Activated T-helper 2 cell treated with anti-CD3 and anti-CD28 coated beads, Interferon-gamma antibody, Interleukin-2, Interleukin-4, amounts not matched to agents 10 μg/mL and 5 μg/mL and 100 μg/mL, durations not matched to agents 14 hours and 24 hours and 36 hours (primary cell): Measurements from ENCODE around the gene GATAD1. TPM values are rescaled to one million over a fixed set of nuclear protein-coding genes. Genes with fewer than 3 reads are reported as not detected.
"Not testable (repeated sequence)": the region's sequence is repeated elsewhere in the genome, so short reads cannot be mapped to it uniquely, and the experiment has no call there.

Source experiments
- DNase-seq: peaks from one replicate; pipeline ENCODE4 v3.0.0; 2021; ENCODE audit warnings: low spot score
- H3K27ac Mint-ChIP-seq: one replicate; pipeline ENCODE4 v1.8.0; 2021; ENCODE audit warnings: mixed read lengths
- H3K27me3 Mint-ChIP-seq: one replicate; pipeline ENCODE4 v1.8.0; 2021; ENCODE audit warnings: low read depth, mixed read lengths
- H3K36me3 Mint-ChIP-seq: one replicate; pipeline ENCODE4 v1.8.0; 2021; ENCODE audit warnings: low read depth, mixed read lengths
- H3K4me1 Mint-ChIP-seq: one replicate; pipeline ENCODE4 v1.8.0; 2021; ENCODE audit warnings: low read depth, mixed read lengths
- H3K4me3 Mint-ChIP-seq: one replicate; pipeline ENCODE4 v1.8.0; 2021; ENCODE audit warnings: low read depth, mild to moderate bottlenecking, moderate library complexity, mixed read lengths
- H3K9me3 Mint-ChIP-seq: one replicate; pipeline ENCODE4 v1.8.0; 2021; ENCODE audit warnings: mixed read lengths
- intact Hi-C: fragments of 100-400 bp; cut with micrococcal nuclease; formaldehyde crosslinking; loops from one replicate; pipeline ENCODE4 v1.15.1; 2023
- total RNA-seq: library from RNA; stranded (reverse); gene quantifications from 2 replicates; pipeline ENCODE4 v1.2.3, GENCODE V29; 2022

The GATAD1 gene
- total RNA-seq, 1 donor from 2014 or later: 25.1 TPM

- DNase-seq, H3K9me3 Mint-ChIP-seq, H3K27me3 Mint-ChIP-seq, H3K4me1 Mint-ChIP-seq, H3K27ac Mint-ChIP-seq, intact Hi-C loops, H3K36me3 Mint-ChIP-seq, H3K4me3 Mint-ChIP-seq: not testable (repeated sequence)
Observed at GRCh38 chr7:92475851-92476590, 28.7 kb downstream of the GATAD1 start.

- DNase-seq, H3K36me3 Mint-ChIP-seq, H3K27ac Mint-ChIP-seq, H3K4me1 Mint-ChIP-seq, H3K4me3 Mint-ChIP-seq, intact Hi-C loops, H3K27me3 Mint-ChIP-seq, H3K9me3 Mint-ChIP-seq: not testable (repeated sequence)
Observed at GRCh38 chr7:92477681-92478080, 30.4 kb downstream of the GATAD1 start, which contains the start of gene ERVW-1. Gene ERVW-1, minus strand, starts transcription at chr7:92477946. Its CDS starts 7,565 bp downstream, at chr7:92470381.

GRCh38 chr7:92478095-92478494 lies 30.8 kb downstream of the GATAD1 start:
- Mint-ChIP-seq H3K27me3 (no peaks in the 10 kb centered on the region), H3K4me1 (no peaks in the 10 kb centered on the region), H3K4me3 (no peak overlapping the region), H3K36me3 (no peaks in the 10 kb centered on the region), H3K27ac (no peak overlapping the region), H3K9me3 (no peaks in the 10 kb centered on the region)
- no peak for DNase-seq
- intact Hi-C loops: no loop called here

- no peak for DNase-seq
- no peaks in the 10 kb centered on the region for H3K4me1 Mint-ChIP-seq
- H3K27ac Mint-ChIP-seq: no peak overlapping the region
- H3K36me3 Mint-ChIP-seq: no peaks in the 10 kb centered on the region
- H3K4me3 Mint-ChIP-seq: no peak overlapping the region
- no peaks in the 10 kb centered on the region for H3K9me3 Mint-ChIP-seq
- no peaks in the 10 kb centered on the region for H3K27me3 Mint-ChIP-seq
- intact Hi-C loops: no loop called here
Observed at GRCh38 chr7:92478711-92479110, 31.4 kb downstream of the GATAD1 start.

- H3K27me3 Mint-ChIP-seq, intact Hi-C loops, H3K36me3 Mint-ChIP-seq, H3K4me1 Mint-ChIP-seq, H3K9me3 Mint-ChIP-seq, H3K27ac Mint-ChIP-seq, DNase-seq, H3K4me3 Mint-ChIP-seq: not testable (repeated sequence)
Observed at GRCh38 chr7:92479146-92479545, 31.9 kb downstream of the GATAD1 start.

GRCh38 chr7:92483624-92484023 lies 36.3 kb downstream of the GATAD1 start:
- intact Hi-C loops: not testable (repeated sequence)

GRCh38 chr7:92484226-92484625 lies 36.9 kb downstream of the GATAD1 start:
- H3K27ac Mint-ChIP-seq, H3K4me3 Mint-ChIP-seq, H3K9me3 Mint-ChIP-seq, H3K4me1 Mint-ChIP-seq, H3K27me3 Mint-ChIP-seq, intact Hi-C loops, DNase-seq: not testable (repeated sequence)
- peaks cover 11% of the 10 kb centered on the region for H3K36me3 Mint-ChIP-seq

More at GRCh38 chr7:92483624-92484023, 36.3 kb downstream of the GATAD1 start:
- not testable (repeated sequence) for H3K4me3 Mint-ChIP-seq, H3K27ac Mint-ChIP-seq, H3K4me1 Mint-ChIP-seq, DNase-seq, H3K36me3 Mint-ChIP-seq, H3K27me3 Mint-ChIP-seq, H3K9me3 Mint-ChIP-seq

GRCh38 chr7:92485267-92485892 lies 38.1 kb downstream of the GATAD1 start:
- H3K9me3 Mint-ChIP-seq: no peaks in the 10 kb centered on the region
- intact Hi-C loops: no loop called here
- H3K27me3 Mint-ChIP-seq: no peaks in the 10 kb centered on the region
- H3K4me1 Mint-ChIP-seq: no peaks in the 10 kb centered on the region
- peaks cover 15% of the 10 kb centered on the region for H3K36me3 Mint-ChIP-seq
- no peak overlapping the region for H3K4me3 Mint-ChIP-seq
- no peak for DNase-seq
- H3K27ac Mint-ChIP-seq: no peak overlapping the region

GRCh38 chr7:92485974-92486373 lies 38.7 kb downstream of the GATAD1 start:
- no peak for DNase-seq
- Mint-ChIP-seq H3K9me3 (no peaks in the 10 kb centered on the region), H3K4me3 (no peak overlapping the region), H3K27ac (no peak overlapping the region), H3K27me3 (no peaks in the 10 kb centered on the region), H3K4me1 (no peaks in the 10 kb centered on the region), H3K36me3 (peaks cover 18% of the 10 kb centered on the region)
- intact Hi-C loops: no loop called here

GRCh38 chr7:92487804-92488203 lies 40.5 kb downstream of the GATAD1 start:
- Mint-ChIP-seq H3K36me3 (peaks cover 29% of the 10 kb centered on the region), H3K4me1 (no peaks in the 10 kb centered on the region), H3K4me3 (no peak overlapping the region), H3K27ac (no peak overlapping the region), H3K9me3 (no peaks in the 10 kb centered on the region), H3K27me3 (no peaks in the 10 kb centered on the region)
- no peak for DNase-seq
- intact Hi-C loops: no loop called here

- no peaks in the 10 kb centered on the region for H3K9me3 Mint-ChIP-seq
- H3K27me3 Mint-ChIP-seq: no peaks in the 10 kb centered on the region
- intact Hi-C loops: no loop called here
- H3K27ac Mint-ChIP-seq: no peak overlapping the region
- DNase-seq: no peak
- no peaks in the 10 kb centered on the region for H3K4me1 Mint-ChIP-seq
- H3K4me3 Mint-ChIP-seq: no peak overlapping the region
- H3K36me3 Mint-ChIP-seq: peaks cover 36% of the 10 kb centered on the region
Observed at GRCh38 chr7:92489634-92490033, 42.4 kb downstream of the GATAD1 start.

GRCh38 chr7:92496876-92497275 lies 49.6 kb downstream of the GATAD1 start:
- Mint-ChIP-seq H3K4me1 (peaks cover 6% of the 10 kb centered on the region), H3K36me3 (peaks cover 32% of the 10 kb centered on the region), H3K4me3 (no peak overlapping the region), H3K27ac (no peak overlapping the region), H3K9me3 (no peaks in the 10 kb centered on the region), H3K27me3 (no peaks in the 10 kb centered on the region)
- DNase-seq: no peak
- intact Hi-C loops: no loop called here

- Mint-ChIP-seq H3K4me3 (no peak overlapping the region), H3K27me3 (no peaks in the 10 kb centered on the region), H3K27ac (no peak overlapping the region), H3K9me3 (no peaks in the 10 kb centered on the region), H3K4me1 (peaks cover 8% of the 10 kb centered on the region), H3K36me3 (peaks cover 27% of the 10 kb centered on the region)
- no peak for DNase-seq
- intact Hi-C loops: no loop called here
Observed at GRCh38 chr7:92498557-92498956, 51.3 kb downstream of the GATAD1 start.
